Ramos (cell line): ENCODE data around the gene ADIPOR1.
"Not testable (repeated sequence)": the region's sequence is repeated elsewhere in the genome, so short reads cannot be mapped to it uniquely, and the experiment has no call there.

ENCODE experiments used
- in situ Hi-C: fragments of 300-500 bp; cut with MboI; formaldehyde crosslinking; loops from one replicate; pipeline ENCODE4 v1.14.3; 2022; ENCODE audit warnings: low sequenced_read_pairs; ENCODE audit not compliant: unreplicated experiment

Gene ADIPOR1

DNA sequence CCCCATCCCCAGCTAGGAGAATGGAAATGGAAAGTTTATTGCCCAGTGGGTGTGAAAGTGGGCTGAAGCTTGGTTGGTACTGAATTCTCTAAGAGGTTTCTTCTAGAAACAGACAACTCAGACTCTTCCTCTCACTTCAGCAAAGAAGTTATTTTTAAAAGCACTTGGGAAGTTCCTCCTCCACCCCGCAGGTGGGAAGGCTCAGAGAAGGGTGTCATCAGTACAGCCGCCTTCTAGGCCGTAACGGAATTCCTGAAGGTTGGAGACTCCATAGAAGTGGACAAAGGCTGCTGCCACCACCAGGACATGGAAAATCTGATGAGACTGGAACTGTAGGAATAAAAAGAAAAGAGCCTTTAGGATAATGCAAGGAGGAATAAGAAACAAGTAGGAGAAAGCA is 16.7 kb downstream of the ADIPOR1 start:
- in situ Hi-C loops, result no loop called here

DNA sequence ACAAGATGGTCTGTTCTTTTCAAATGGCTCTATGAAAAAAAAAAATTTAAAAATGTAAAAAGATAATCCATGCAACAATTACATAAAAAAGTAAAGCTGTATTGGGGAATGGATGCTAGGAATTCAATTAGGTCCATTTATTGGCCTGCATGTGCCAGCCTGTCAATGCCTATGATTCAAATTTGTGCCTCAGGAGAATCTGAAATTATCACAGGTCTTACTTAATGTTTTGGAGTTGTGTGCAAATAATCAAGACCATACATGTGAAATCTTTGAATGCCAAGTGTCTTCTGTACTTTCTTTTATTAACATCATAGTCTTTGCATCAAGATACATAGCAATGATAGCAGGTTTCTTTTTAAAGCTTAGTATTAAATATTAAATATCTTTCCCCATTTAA is 17.6 kb downstream of the ADIPOR1 start:
- in situ Hi-C loops, result no loop called here

GRCh38 chr1:202938287-202938925 is 19.7 kb downstream of the ADIPOR1 start:
- in situ Hi-C loops, result no loop called here

GRCh38 chr1:202936409-202936808 is 21.7 kb downstream of the ADIPOR1 start:
- in situ Hi-C loops, result not testable (repeated sequence)

- in situ Hi-C loops, result no loop called here
These were observed 22.3 kb downstream of the ADIPOR1 start for GRCh38 chr1:202935844-202936243.

- in situ Hi-C loops, result no loop called here
These were observed 23.4 kb downstream of the ADIPOR1 start for GRCh38 chr1:202934755-202935154.

DNA sequence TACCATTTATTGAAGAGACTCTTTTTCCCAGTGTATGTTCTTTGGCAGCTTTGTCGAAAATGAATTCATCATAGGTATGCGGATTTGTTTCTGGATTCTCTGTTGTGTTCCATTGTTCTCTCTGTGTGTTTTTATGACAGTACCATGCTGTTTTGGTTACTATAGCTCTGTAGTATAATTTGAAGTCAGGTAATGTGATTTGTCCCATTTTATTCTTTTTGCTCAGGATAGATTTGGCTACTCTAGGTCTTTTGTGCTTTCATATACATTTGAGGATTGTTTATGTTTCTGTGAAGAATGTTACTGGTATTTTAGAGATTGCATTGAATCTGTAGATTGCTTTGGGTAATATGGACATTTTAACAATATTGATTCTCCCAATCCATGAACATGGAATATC is 25.6 kb downstream of the ADIPOR1 start:
- in situ Hi-C loops, result no loop called here

DNA sequence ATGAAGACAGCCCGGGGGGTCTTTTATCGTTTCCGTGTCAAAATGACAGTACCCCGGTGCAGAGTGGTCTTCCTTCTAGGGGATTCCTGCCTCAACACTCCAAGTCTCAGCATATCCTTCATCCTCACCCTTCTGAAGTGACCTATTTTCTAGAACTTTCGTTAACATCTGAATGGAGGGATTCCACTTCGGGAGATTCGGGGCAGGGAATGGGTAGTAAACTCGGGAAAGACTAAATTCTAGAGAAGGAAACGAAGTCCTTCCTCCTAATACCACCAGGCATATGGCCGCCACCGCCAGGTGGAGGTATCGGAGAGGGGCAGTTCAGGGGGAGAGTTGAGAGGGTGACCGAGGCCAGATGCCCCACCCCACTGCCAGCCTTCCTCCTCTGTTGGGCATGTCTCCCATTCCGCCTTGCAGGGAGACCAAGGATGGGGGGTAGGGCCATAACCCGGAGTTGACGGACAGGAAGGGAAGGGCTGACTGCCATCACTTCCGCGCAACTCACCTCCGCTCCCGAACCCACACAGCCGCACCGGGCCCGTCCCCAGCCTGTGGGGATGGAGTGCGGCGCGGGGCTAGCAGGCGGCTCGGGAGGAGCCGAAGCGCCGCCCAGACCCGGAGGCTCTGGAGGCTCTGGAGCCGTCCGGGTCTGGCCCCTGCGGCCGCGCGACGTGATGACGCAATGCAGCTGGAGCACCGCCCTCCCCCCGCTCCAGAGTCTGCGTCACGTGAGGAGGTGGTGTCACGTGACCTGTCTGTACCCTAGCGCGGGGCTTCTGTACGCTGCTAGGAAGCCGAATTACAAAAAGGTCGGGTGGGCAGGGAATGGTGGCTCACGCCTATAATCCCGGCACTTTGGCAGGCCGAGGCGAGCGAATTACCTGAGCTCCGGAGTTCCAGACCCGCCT is 31.3 kb downstream of the ADIPOR1 start, which contains the start of gene KLHL12:
KLHL12 (minus strand) TSS at position 654 of the 911 bp plus-strand sequence. CDS start 2,072 bp downstream, outside the sequence.
- in situ Hi-C loops, result no loop called here

DNA sequence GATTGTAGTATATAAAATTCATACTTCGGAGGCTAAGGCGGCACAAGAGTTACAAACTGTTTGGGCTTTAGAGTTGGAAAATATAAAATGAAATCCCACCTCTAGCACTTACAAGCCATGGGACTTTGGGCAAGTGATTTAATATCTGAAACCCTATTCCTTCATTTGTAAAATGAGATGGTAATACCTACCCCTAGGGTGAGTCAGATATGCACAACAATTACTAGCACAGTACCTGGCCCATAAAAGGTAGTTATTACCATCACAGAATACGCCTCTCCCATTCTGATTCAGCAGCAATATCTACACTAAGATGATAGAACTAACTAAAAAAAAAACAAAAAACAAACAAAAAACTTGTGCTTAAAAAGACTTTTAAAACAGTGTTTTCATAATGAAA is 34.6 kb downstream of the ADIPOR1 start:
- in situ Hi-C loops, result no loop called here

GRCh38 chr1:202919615-202920014 is 38.5 kb downstream of the ADIPOR1 start:
- in situ Hi-C loops, result no loop called here

DNA sequence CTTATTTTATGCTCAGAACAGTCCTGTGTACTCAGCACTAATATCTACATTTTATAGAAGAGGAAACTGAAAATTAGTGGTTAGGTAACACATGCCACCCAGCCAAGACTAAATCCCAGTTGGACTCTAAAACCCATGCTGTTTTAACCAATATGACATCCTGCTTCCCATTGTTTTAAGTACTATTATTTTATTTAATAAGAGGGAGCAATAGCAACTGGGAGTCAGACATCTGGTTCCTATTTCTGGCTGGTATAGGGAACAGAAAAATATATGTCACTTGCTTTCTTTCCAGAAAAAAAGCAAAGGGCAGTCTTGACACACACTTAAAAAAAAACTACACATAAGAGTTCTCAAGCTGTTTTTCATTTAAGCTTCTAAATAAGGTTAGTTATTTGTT is 43.0 kb downstream of the ADIPOR1 start:
- in situ Hi-C loops, result no loop called here

DNA sequence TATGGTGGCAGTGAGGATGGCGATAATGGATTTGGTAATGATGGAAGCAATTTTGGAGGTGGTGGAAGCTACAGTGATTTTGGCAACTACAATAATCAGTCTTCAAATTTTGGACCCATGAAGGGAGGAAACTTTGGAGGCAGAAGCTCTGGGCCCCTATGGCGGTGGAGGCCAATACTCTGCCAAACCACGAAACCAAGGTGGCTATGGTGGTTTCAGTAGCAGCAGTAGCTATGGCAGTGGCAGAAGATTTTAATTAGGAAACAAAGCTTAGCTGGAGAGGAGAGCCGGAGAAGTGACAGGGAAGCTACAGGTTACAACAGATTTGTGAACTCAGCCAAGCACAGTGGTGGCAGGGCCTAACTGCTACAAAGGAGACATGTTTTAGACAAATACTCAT is 45.6 kb downstream of the ADIPOR1 start:
- in situ Hi-C loops, result not testable (repeated sequence)

DNA sequence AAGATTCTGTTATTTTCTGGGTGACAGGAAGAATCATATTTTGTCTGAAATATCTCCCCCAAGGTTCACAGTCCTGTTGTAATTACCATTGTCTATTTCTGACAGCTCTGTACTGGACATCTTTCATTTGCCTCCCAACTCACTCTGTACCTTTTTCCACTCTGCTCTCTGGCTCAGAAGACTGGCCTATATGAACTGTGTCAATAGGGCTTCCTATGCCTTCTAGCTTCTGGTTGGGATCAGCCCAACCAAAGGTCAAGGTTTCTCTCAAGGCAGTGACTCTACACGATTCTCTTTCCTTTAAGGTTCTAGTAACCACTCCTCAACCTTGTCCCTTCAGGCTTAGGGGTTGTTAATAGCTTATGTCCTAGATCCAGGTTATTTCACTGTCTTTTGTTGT is 48.6 kb downstream of the ADIPOR1 start:
- in situ Hi-C loops, result no loop called here

GRCh38 chr1:202908998-202909397 is 49.1 kb downstream of the ADIPOR1 start:
- in situ Hi-C loops, result no loop called here

- in situ Hi-C loops, result no loop called here
These were observed 52.8 kb downstream of the ADIPOR1 start for GRCh38 chr1:202905331-202905730.

DNA sequence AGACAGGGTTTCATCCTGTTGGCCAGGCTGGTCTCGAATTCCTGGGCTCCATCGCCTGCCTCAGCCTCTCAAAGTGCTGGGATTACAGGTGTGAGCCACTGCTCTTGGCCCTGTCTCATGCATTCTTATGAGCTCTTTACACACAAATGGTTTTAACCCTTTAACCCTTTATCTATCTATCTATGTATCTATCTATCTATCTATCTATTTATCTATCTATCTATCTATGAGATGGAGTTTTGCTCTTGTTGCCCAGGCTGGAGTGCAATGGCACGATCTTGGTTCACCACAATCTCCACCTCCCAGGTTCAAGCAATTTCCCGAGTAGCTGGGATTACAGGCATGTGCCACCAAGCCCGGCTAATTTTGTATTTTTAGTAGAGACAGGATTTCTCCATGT is 54.3 kb downstream of the ADIPOR1 start:
- in situ Hi-C loops, result not testable (repeated sequence)

GRCh38 chr1:202901555-202901954 is 56.6 kb downstream of the ADIPOR1 start:
- in situ Hi-C loops, result no loop called here

GRCh38 chr1:202892501-202892900 is 65.6 kb downstream of the ADIPOR1 start:
- in situ Hi-C loops, result no loop called here
